ENCODE measurements around the gene FOXJ2. TPM values are rescaled to one million over a fixed set of nuclear protein-coding genes. Genes with fewer than 3 reads are reported as not detected.
"Not testable (repeated sequence)": the region's sequence is repeated elsewhere in the genome, so short reads cannot be mapped to it uniquely, and the experiment has no call there.

The FOXJ2 gene
- total RNA-seq, 1 experiment from 2014 or later: 18.7 TPM

DNA sequence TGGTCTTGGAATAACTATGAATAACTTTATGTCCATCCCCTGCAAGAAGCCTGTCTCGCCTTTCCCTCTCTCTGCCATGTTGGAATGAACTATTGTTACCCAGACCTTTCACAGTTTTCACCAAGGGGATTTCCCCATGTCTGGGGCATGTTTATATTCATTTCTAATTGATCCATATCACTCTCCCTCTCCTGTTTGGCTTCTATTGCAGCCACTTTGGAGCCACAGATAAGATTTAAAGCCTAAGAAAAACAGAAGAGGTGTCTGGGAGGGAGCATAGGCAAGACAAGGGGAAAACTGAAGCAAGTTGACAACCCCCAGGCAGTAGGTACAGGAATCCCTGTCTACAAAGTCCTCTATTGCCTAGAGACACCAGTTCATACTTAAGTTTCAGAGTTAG is 41.0 kb upstream of the FOXJ2 start:
- peak in 1 of 2 experiments; percentile 15 for DNase-seq
- POLR2A ChIA-PET: interaction anchor here (0.6 to 2.5 kb wide), 2 partner anchors 35 to 56 kb away, joined by 3 to 15 read pairs; partner anchors contain the start of gene SLC2A3
- no peaks in the 10 kb centered on the region for H3K9me3 Mint-ChIP-seq (ENCODE audit: unreplicated experiment)
- intact Hi-C loops (cut with micrococcal nuclease; ENCODE audit: unreplicated experiment): loop anchor here (5.0 kb wide), 2 partner anchors 74 to 284 kb away; no protein-coding TSS in a partner anchor
- H3K27me3 Mint-ChIP-seq (ENCODE audit: insufficient read depth, unreplicated experiment): no peaks in the 10 kb centered on the region
- H3K27me3 ChIP-seq (replicated peaks; ENCODE audit: control insufficient read depth, insufficient read depth, low read length): no peaks in the 10 kb centered on the region
- no TSS peak for BruUV-seq (replicated peaks)
- H3K36me3 Mint-ChIP-seq (ENCODE audit: insufficient read depth, unreplicated experiment): peaks cover 18% of the 10 kb centered on the region
- H3K9me3 ChIP-seq: no peaks in the 10 kb centered on the region
- H3K4me3 ChIP-seq (ENCODE audit: low read depth, low read length): no peak overlapping the region
- H3K4me3 Mint-ChIP-seq (ENCODE audit: unreplicated experiment): peak overlapping the region; percentile 41
- H3K4me1 ChIP-seq: peaks cover 80% of the 10 kb centered on the region
- no peaks in the 10 kb centered on the region; the same call in 1 of the 2 replicates for H3K36me3 ChIP-seq (ENCODE audit: control insufficient read depth, insufficient read depth, low read length)
- peaks cover 25% of the 10 kb centered on the region for H3K4me1 Mint-ChIP-seq (ENCODE audit: low read depth, unreplicated experiment)
- CTCF ChIA-PET: no interaction called here
- peak overlapping the region; percentile 81 for H3K27ac Mint-ChIP-seq (ENCODE audit: unreplicated experiment)
- TF ChIP-seq, protein P1, sequence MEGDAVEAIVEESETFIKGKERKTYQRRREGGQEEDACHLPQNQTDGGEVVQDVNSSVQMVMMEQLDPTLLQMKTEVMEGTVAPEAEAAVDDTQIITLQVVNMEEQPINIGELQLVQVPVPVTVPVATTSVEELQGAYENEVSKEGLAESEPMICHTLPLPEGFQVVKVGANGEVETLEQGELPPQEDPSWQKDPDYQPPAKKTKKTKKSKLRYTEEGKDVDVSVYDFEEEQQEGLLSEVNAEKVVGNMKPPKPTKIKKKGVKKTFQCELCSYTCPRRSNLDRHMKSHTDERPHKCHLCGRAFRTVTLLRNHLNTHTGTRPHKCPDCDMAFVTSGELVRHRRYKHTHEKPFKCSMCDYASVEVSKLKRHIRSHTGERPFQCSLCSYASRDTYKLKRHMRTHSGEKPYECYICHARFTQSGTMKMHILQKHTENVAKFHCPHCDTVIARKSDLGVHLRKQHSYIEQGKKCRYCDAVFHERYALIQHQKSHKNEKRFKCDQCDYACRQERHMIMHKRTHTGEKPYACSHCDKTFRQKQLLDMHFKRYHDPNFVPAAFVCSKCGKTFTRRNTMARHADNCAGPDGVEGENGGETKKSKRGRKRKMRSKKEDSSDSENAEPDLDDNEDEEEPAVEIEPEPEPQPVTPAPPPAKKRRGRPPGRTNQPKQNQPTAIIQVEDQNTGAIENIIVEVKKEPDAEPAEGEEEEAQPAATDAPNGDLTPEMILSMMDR (IDR thresholded peaks at IDR 0.05; ENCODE audit: insufficient read depth in 1 of 2, low read depth in 1 of 2, low read length in 1 of 2, severe bottlenecking in 1 of 2, unreplicated experiment in 1 of 2): no peak

DNA sequence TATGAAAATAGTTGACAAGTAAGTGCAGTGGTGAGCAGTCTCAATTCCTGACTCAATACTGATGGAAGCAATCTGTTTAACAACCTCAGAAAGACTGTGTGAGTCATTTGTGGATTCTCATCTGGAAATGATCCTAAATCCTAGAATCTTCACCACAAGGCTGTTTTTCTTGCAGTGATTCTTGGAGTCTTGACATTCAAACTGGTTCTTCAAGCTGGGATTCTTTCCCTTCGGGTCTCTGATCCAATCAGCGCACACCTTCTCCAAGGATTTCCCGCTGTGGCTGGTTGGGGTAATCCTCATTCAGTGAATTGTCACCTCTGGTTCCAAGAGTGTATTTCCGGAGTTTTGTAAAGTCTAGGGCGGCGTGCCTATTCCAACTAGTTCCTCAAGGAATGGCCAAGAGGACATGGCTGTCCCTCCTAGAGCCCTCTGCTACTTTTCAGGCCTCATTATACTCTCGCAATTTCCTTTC is 37.7 kb upstream of the FOXJ2 start:
- ChIA-PET POLR2A (interaction anchor here (0.5 to 1.8 kb wide), 8 partner anchors 13 to 160 kb away, joined by 3 to 19 read pairs (median 6); partner anchors contain the start of gene SLC2A3), CTCF (interaction anchor here (0.7 to 2.0 kb wide), 6 partner anchors 13 to 63 kb away, joined by 3 to 25 read pairs (median 7); partner anchors contain the start of gene SLC2A3)
- no TSS peak for BruUV-seq (replicated peaks)
- Mint-ChIP-seq H3K27me3 (ENCODE audit: insufficient read depth, unreplicated experiment) (no peaks in the 10 kb centered on the region), H3K4me3 (ENCODE audit: unreplicated experiment) (no peak overlapping the region), H3K4me1 (ENCODE audit: low read depth, unreplicated experiment) (peaks cover 19% of the 10 kb centered on the region), H3K27ac (ENCODE audit: unreplicated experiment) (no peak overlapping the region), H3K36me3 (ENCODE audit: insufficient read depth, unreplicated experiment) (peaks cover 19% of the 10 kb centered on the region), H3K9me3 (ENCODE audit: unreplicated experiment) (no peaks in the 10 kb centered on the region)
- TF ChIP-seq, protein P1 (IDR thresholded peaks at IDR 0.05; ENCODE audit: insufficient read depth in 1 of 2, low read depth in 1 of 2, low read length in 1 of 2, severe bottlenecking in 1 of 2, unreplicated experiment in 1 of 2): no peak
- H3K4me3 ChIP-seq (ENCODE audit: low read depth, low read length): no peak overlapping the region
- H3K4me1 ChIP-seq: peaks cover 53% of the 10 kb centered on the region
- intact Hi-C loops (cut with micrococcal nuclease; ENCODE audit: unreplicated experiment): loop anchor here (1.0 to 5.0 kb wide), 6 partner anchors 12 to 287 kb away; no protein-coding TSS in a partner anchor
- peak; percentile 60 to 62 for DNase-seq
- H3K27me3 ChIP-seq (replicated peaks; ENCODE audit: control insufficient read depth, insufficient read depth, low read length): no peaks in the 10 kb centered on the region
- H3K9me3 ChIP-seq: peaks cover 7% of the 10 kb centered on the region; the same call in 1 of the 2 replicates
- H3K36me3 ChIP-seq (ENCODE audit: control insufficient read depth, insufficient read depth, low read length): no peaks in the 10 kb centered on the region

DNA sequence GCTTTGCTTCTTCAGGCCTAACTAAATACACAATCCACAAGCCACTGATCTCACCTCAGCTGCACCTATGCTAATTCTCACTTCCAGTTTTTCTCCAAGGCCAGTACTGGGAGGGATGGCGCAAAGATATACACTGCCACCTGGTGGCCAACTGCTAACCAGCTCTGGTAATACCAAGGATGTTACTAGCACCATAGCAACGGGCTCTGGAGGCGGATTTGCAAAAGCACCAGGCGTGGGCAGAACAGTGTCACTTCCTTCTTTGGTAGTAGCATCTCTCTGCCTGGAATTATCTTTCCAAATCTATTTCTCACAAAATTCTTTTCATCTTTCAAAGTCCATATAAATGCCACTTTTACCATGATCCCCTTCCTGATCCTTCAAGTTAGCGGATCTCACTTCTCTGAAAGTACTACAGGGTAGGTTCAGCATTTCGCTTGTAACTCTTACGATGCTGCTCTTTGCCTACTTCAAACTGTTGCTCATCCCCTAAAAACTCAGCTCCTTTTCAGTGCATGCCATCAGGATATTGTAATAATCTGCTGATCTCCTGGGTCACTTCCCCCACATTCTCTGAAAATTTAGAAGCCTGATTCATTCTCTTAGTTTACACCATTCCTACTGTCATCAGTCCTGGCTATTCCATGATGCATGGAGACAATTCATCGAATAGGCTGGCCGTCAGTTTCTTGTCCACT is 37.1 kb upstream of the FOXJ2 start:
- Mint-ChIP-seq H3K36me3 (ENCODE audit: insufficient read depth, unreplicated experiment) (peaks cover 13% of the 10 kb centered on the region), H3K4me1 (ENCODE audit: low read depth, unreplicated experiment) (peaks cover 13% of the 10 kb centered on the region), H3K9me3 (ENCODE audit: unreplicated experiment) (no peaks in the 10 kb centered on the region), H3K27ac (ENCODE audit: unreplicated experiment) (no peak overlapping the region), H3K27me3 (ENCODE audit: insufficient read depth, unreplicated experiment) (no peaks in the 10 kb centered on the region), H3K4me3 (ENCODE audit: unreplicated experiment) (no peak overlapping the region)
- CTCF ChIA-PET: interaction anchor here (0.7 to 2.0 kb wide), 6 partner anchors 13 to 64 kb away, joined by 3 to 25 read pairs (median 7); partner anchors contain the start of gene SLC2A3
- intact Hi-C loops (cut with micrococcal nuclease; ENCODE audit: unreplicated experiment): loop anchor here (1.0 kb wide), 4 partner anchors 13 to 135 kb away; no protein-coding TSS in a partner anchor
- TF ChIP-seq, protein P1 (IDR thresholded peaks at IDR 0.05; ENCODE audit: insufficient read depth in 1 of 2, low read depth in 1 of 2, low read length in 1 of 2, severe bottlenecking in 1 of 2, unreplicated experiment in 1 of 2): peak; percentile 73 to 94
- BruUV-seq (replicated peaks): TSS peak; percentile 9
- H3K27me3 ChIP-seq (replicated peaks; ENCODE audit: control insufficient read depth, insufficient read depth, low read length): no peaks in the 10 kb centered on the region
- peak; percentile 90 to 91 for DNase-seq
- peaks cover 46% of the 10 kb centered on the region for H3K4me1 ChIP-seq
- no peak overlapping the region for H3K4me3 ChIP-seq (ENCODE audit: low read depth, low read length)
- POLR2A ChIA-PET: interaction anchor here (0.5 to 1.8 kb wide), 7 partner anchors 14 to 63 kb away, joined by 4 to 19 read pairs (median 5); partner anchors contain the start of gene SLC2A3
- no peaks in the 10 kb centered on the region for H3K36me3 ChIP-seq (ENCODE audit: control insufficient read depth, insufficient read depth, low read length)
- peaks cover 7% of the 10 kb centered on the region; the same call in 1 of the 2 replicates for H3K9me3 ChIP-seq

DNA sequence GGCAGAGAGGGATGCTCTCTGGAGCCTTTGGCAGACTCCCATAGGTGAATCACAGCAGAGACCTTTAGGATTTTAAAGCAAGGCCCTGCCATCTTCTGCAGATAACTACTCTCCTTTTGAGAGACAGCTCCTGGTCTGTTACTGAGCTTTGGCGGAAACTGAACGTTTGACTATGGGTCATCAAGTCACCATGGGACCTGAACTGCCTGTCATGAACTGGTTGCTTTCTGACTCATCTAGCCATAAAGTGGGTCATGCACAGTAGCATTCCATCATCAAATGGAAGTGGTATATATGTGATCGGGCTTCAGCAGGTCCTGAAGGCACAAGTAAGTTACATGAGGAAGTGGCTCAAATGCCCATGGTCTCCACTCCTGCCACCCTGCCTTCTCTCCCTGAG is 31.7 kb upstream of the FOXJ2 start:
- POLR2A ChIA-PET; H3K36me3 ChIP-seq (ENCODE audit: control insufficient read depth, insufficient read depth, low read length); H3K27ac Mint-ChIP-seq (ENCODE audit: unreplicated experiment); H3K9me3 ChIP-seq; H3K4me3 ChIP-seq (ENCODE audit: low read depth, low read length); H3K27me3 ChIP-seq (replicated peaks; ENCODE audit: control insufficient read depth, insufficient read depth, low read length); H3K4me1 ChIP-seq; BruUV-seq (replicated peaks); CTCF ChIA-PET; H3K4me3 Mint-ChIP-seq (ENCODE audit: unreplicated experiment); intact Hi-C loops (cut with micrococcal nuclease; ENCODE audit: unreplicated experiment); H3K9me3 Mint-ChIP-seq (ENCODE audit: unreplicated experiment); DNase-seq; H3K27me3 Mint-ChIP-seq (ENCODE audit: insufficient read depth, unreplicated experiment): not testable (repeated sequence)
- H3K36me3 Mint-ChIP-seq (ENCODE audit: insufficient read depth, unreplicated experiment): peaks cover 12% of the 10 kb centered on the region
- H3K4me1 Mint-ChIP-seq (ENCODE audit: low read depth, unreplicated experiment): peaks cover 11% of the 10 kb centered on the region

All from Caco-2 (cell line).